Common myeloid progenitor, CD34-positive (primary cell): Measurements from ENCODE around the gene ZNF385B.
"Not testable (repeated sequence)": the region's sequence is repeated elsewhere in the genome, so short reads cannot be mapped to it uniquely, and the experiment has no call there.

Source experiments
- CTCF ChIA-PET: fragments of 350-600 bp; sonication (Branson Sonifier 250); formaldehyde crosslinking; loops from one replicate; lab custom pipeline; 2021; ENCODE audit warnings: antibody characterized with exemption; lab: Charles Lee
- POLR2A ChIA-PET: fragments of 350-600 bp; sonication (Branson Sonifier 250); formaldehyde crosslinking; loops from one replicate; lab custom pipeline; 2021; ENCODE audit warnings: antibody characterized with exemption; lab: Charles Lee
- DNase-seq, 3 donors: peaks; one replicate each; pipeline versions ENCODE4 v3.0.0 to v3.0.0-alpha.2; 2013
- H3K27ac ChIP-seq, 2 experiments: 1 replicate in 1 of 2; 2 replicates in 1 of 2; pipeline ENCODE4 v1.7.0; 2013; ENCODE audit warnings: inconsistent platforms in 2 of 2, low read length in 2 of 2, mild to moderate bottlenecking in 2 of 2, low read depth in 1 of 2, moderate library complexity in 1 of 2; ENCODE audit not compliant: severe bottlenecking in 2 of 2, insufficient read depth in 1 of 2, poor library complexity in 1 of 2
- H3K27me3 ChIP-seq, 5 experiments: replicated peaks in 2 of 5; 1 replicate in 3 of 5; 2 replicates in 2 of 5; pipeline versions ENCODE4 v1.6.1 to v1.7.0; 2013; ENCODE audit warnings: low read length in 4 of 5, mild to moderate bottlenecking in 2 of 5, moderate library complexity in 2 of 5, inconsistent platforms in 1 of 5; ENCODE audit not compliant: insufficient read depth in 5 of 5, control insufficient read depth in 4 of 5
- H3K36me3 ChIP-seq, 4 experiments: 1 replicate in 2 of 4; 2 replicates in 2 of 4; pipeline versions ENCODE4 v1.6.1 to v1.7.0; 2013; ENCODE audit warnings: low read length in 3 of 4, control low read depth in 1 of 4, mild to moderate bottlenecking in 1 of 4; ENCODE audit not compliant: control insufficient read depth in 4 of 4, insufficient read depth in 4 of 4
- H3K4me1 ChIP-seq, 4 experiments: 1 replicate in 3 of 4; 2 replicates in 1 of 4; pipeline versions ENCODE4 v1.6.1 to v1.7.1; 2013; ENCODE audit warnings: low read length in 3 of 4, mild to moderate bottlenecking in 3 of 4, control low read depth in 1 of 4, inconsistent platforms in 1 of 4, moderate library complexity in 1 of 4; ENCODE audit not compliant: control insufficient read depth in 4 of 4, insufficient read depth in 4 of 4; ENCODE audit errors: control extremely low read depth in 1 of 4
- H3K4me3 ChIP-seq, 7 experiments: 1 replicate in 4 of 7; 2 replicates in 3 of 7; pipeline versions ENCODE4 v1.5.1 to v1.7.0; 2013; ENCODE audit warnings: mild to moderate bottlenecking in 7 of 7, low read length in 6 of 7, moderate library complexity in 6 of 7, inconsistent platforms in 2 of 7, low read depth in 2 of 7, control low read depth in 1 of 7; ENCODE audit not compliant: insufficient read depth in 4 of 7, control insufficient read depth in 1 of 7; ENCODE audit errors: extremely low read depth in 1 of 7
- H3K9me3 ChIP-seq, 5 experiments: 1 replicate in 4 of 5; 2 replicates in 1 of 5; pipeline versions ENCODE4 v1.6.1 to v1.7.1; 2013; ENCODE audit warnings: low read length in 4 of 5, mild to moderate bottlenecking in 2 of 5, inconsistent platforms in 1 of 5, low read depth in 1 of 5, moderate library complexity in 1 of 5; ENCODE audit not compliant: control insufficient read depth in 4 of 5, insufficient read depth in 2 of 5; ENCODE audit errors: control extremely low read depth in 1 of 5
- WGBS: methylation state at CpG from one replicate; pipeline ENCODE4 v1.1.5; 2013; ENCODE audit not compliant: insufficient coverage; 5-methylcytosine and 5-hydroxymethylcytosine counted together

The ZNF385B gene

GRCh38 chr2:179467111-179467510 lies 394.3 kb downstream of the ZNF385B start:
- H3K4me3 ChIP-seq = no peak overlapping the region
- ChIA-PET POLR2A (no interaction called here), CTCF (no interaction called here)
- no peaks in the 10 kb centered on the region for H3K4me1 ChIP-seq
- peaks cover 0 to 2% (median 0%) of the 10 kb centered on the region in 5 experiments for H3K9me3 ChIP-seq
- DNase-seq = no peak
- H3K36me3 ChIP-seq = no peaks in the 10 kb centered on the region
- no peak overlapping the region for H3K27ac ChIP-seq
- H3K27me3 ChIP-seq = peaks cover 0 to 2% (median 0%) of the 10 kb centered on the region in 5 experiments

- DNase-seq = no peak
- Histone ChIP-seq H3K36me3 (no peaks in the 10 kb centered on the region), H3K27me3 (no peaks in the 10 kb centered on the region), H3K4me3 (no peak overlapping the region), H3K4me1 (no peaks in the 10 kb centered on the region), H3K9me3 (peaks cover 0 to 4% (median 3%) of the 10 kb centered on the region in 5 experiments), H3K27ac (no peak overlapping the region)
- CTCF ChIA-PET = no interaction called here
- POLR2A ChIA-PET = no interaction called here
Observed at GRCh38 chr2:179461420-179461819, 400.0 kb downstream of the ZNF385B start.

- Histone ChIP-seq H3K36me3 (no peaks in the 10 kb centered on the region), H3K27me3 (no peaks in the 10 kb centered on the region), H3K4me1 (no peaks in the 10 kb centered on the region), H3K4me3 (no peak overlapping the region), H3K9me3 (peaks cover 0 to 4% (median 3%) of the 10 kb centered on the region in 5 experiments), H3K27ac (no peak overlapping the region)
- WGBS = 100% methylated on average over 3 of the region's 4 CpGs
- ChIA-PET CTCF (no interaction called here), POLR2A (no interaction called here)
- DNase-seq = no peak
Observed at GRCh38 chr2:179460181-179460929, 401.1 kb downstream of the ZNF385B start.

- H3K4me1 ChIP-seq, H3K27me3 ChIP-seq, DNase-seq, CTCF ChIA-PET, H3K36me3 ChIP-seq, H3K4me3 ChIP-seq, H3K9me3 ChIP-seq, POLR2A ChIA-PET, H3K27ac ChIP-seq: not testable (repeated sequence)
- WGBS = 92% methylated on average over 5 of the region's 5 CpGs
Observed at GRCh38 chr2:179458113-179458512, 403.3 kb downstream of the ZNF385B start.

- no peaks in the 10 kb centered on the region for H3K4me1 ChIP-seq
- H3K27ac ChIP-seq = no peak overlapping the region
- H3K4me3 ChIP-seq = no peak overlapping the region
- no peaks in the 10 kb centered on the region for H3K36me3 ChIP-seq
- no CpG with 5 or more reads among the region's 4 CpGs for WGBS
- ChIA-PET POLR2A (no interaction called here), CTCF (no interaction called here)
- no peak for DNase-seq
- H3K9me3 ChIP-seq = peaks cover 0 to 4% (median 3%) of the 10 kb centered on the region in 5 experiments
- H3K27me3 ChIP-seq = no peaks in the 10 kb centered on the region
Observed at GRCh38 chr2:179455824-179456223, 405.6 kb downstream of the ZNF385B start.

- POLR2A ChIA-PET = no interaction called here
- peaks cover 0 to 4% (median 3%) of the 10 kb centered on the region in 5 experiments for H3K9me3 ChIP-seq
- no peaks in the 10 kb centered on the region for H3K36me3 ChIP-seq
- no peak overlapping the region for H3K27ac ChIP-seq
- DNase-seq = no peak
- CTCF ChIA-PET = interaction anchor here (1.7 kb wide), 1 partner anchor 13 kb away, joined by 5 read pairs; no protein-coding TSS in a partner anchor
- no peaks in the 10 kb centered on the region for H3K27me3 ChIP-seq
- WGBS = 96% methylated on average over 3 of the region's 4 CpGs
- no peaks in the 10 kb centered on the region for H3K4me1 ChIP-seq
- H3K4me3 ChIP-seq = no peak overlapping the region
Observed at GRCh38 chr2:179455172-179455524, 406.3 kb downstream of the ZNF385B start.

GRCh38 chr2:179454443-179455171 lies 406.8 kb downstream of the ZNF385B start:
- no peak for DNase-seq
- peaks cover 0 to 4% (median 3%) of the 10 kb centered on the region in 5 experiments for H3K9me3 ChIP-seq
- H3K36me3 ChIP-seq = no peaks in the 10 kb centered on the region
- H3K27ac ChIP-seq = no peak overlapping the region
- POLR2A ChIA-PET = no interaction called here
- no peaks in the 10 kb centered on the region for H3K27me3 ChIP-seq
- CTCF ChIA-PET = interaction anchor here (1.7 kb wide), 1 partner anchor 13 kb away, joined by 5 read pairs; no protein-coding TSS in a partner anchor
- no peak overlapping the region for H3K4me3 ChIP-seq
- no peaks in the 10 kb centered on the region for H3K4me1 ChIP-seq
